Fibroblast of lung (primary cell): ENCODE data around the gene CHST15. TPM values are rescaled to one million over a fixed set of nuclear protein-coding genes. Genes with fewer than 3 reads are reported as not detected.

Experiments used
- DNase-seq, 2 donors: peaks; one replicate each; pipeline versions ENCODE4 v3.0.0 to v3.0.0-alpha.2; 2010; ENCODE audit warnings: low read depth in 2 of 2
- H2AFZ ChIP-seq: 2 replicates; pipeline ENCODE4 v1.5.1; 2012; ENCODE audit warnings: low read length, control low read depth, inconsistent platforms
- H3K27ac ChIP-seq: 2 replicates; pipeline ENCODE4 v1.5.1; 2011; ENCODE audit warnings: low read length, control low read depth; ENCODE audit not compliant: insufficient read depth
- H3K27me3 ChIP-seq: 2 replicates; pipeline ENCODE4 v1.5.1; 2011; ENCODE audit warnings: mild to moderate bottlenecking, low read length; ENCODE audit not compliant: control insufficient read depth, insufficient read depth
- H3K36me3 ChIP-seq: 2 replicates; pipeline ENCODE4 v1.5.1; 2011; ENCODE audit warnings: low read length; ENCODE audit not compliant: control insufficient read depth, insufficient read depth
- H3K4me1 ChIP-seq: 2 replicates; pipeline ENCODE4 v1.5.1; 2011; ENCODE audit warnings: low read length; ENCODE audit not compliant: control insufficient read depth, insufficient read depth; ENCODE audit errors: extremely low read depth
- H3K4me2 ChIP-seq: 2 replicates; pipeline ENCODE4 v1.5.1; 2011; ENCODE audit warnings: low read length, control low read depth; ENCODE audit not compliant: insufficient read depth; ENCODE audit errors: extremely low read depth
- H3K4me3 ChIP-seq, 4 experiments: fragments of 200-600 bp in 1 of 4; sonication (generic) in 1 of 4; replicated peaks in 1 of 4; 2 replicates each; pipeline ENCODE4 v1.5.1; 2011 to 2016; ENCODE audit warnings: low read length in 4 of 4, low read depth in 3 of 4, mild to moderate bottlenecking in 3 of 4, control low read depth in 2 of 4, inconsistent platforms in 1 of 4, mixed read lengths in 1 of 4; ENCODE audit not compliant: insufficient read depth in 1 of 4; ENCODE audit errors: control extremely low read depth in 1 of 4
- H3K79me2 ChIP-seq: 2 replicates; pipeline ENCODE4 v1.5.1; 2012; ENCODE audit warnings: mild to moderate bottlenecking, low read length, inconsistent platforms; ENCODE audit not compliant: control insufficient read depth, insufficient read depth
- H3K9ac ChIP-seq: 2 replicates; pipeline ENCODE4 v1.5.1; 2011; ENCODE audit warnings: mild to moderate bottlenecking, low read length, control low read depth; ENCODE audit not compliant: insufficient read depth
- H3K9me3 ChIP-seq: 2 replicates; pipeline ENCODE4 v1.5.1; 2012; ENCODE audit warnings: low read depth, low read length; ENCODE audit not compliant: control insufficient read depth, insufficient read depth
- H4K20me1 ChIP-seq: 2 replicates; pipeline ENCODE4 v1.5.1; 2011; ENCODE audit warnings: low read length; ENCODE audit not compliant: control insufficient read depth, insufficient read depth; ENCODE audit errors: extremely low read depth
- CTCF ChIP-seq, 2 donors: IDR thresholded peaks in 1 of 2; conservative IDR thresholded peaks in 1 of 2; 1 replicate in 1 of 2; 2 replicates in 1 of 2; pipeline ENCODE4 v1.5.1; 2011 to 2012; ENCODE audit warnings: low read length in 2 of 2, control low read depth in 1 of 2, inconsistent platforms in 1 of 2, low read depth in 1 of 2, mild to moderate bottlenecking in 1 of 2
- EZH2 ChIP-seq: IDR thresholded peaks from 2 replicates; pipeline ENCODE4 v1.5.1; 2012; ENCODE audit warnings: low read length, control low read depth, mild to moderate bottlenecking; ENCODE audit errors: missing control alignments
- polyA plus RNA-seq, 2 donors: library from polyadenylated mRNA; depleted of rRNA in 1 of 2; stranded (reverse) in 1 of 2; unstranded in 1 of 2; fragments of >200 nt; gene quantifications; 2 replicates each; pipeline ENCODE4 v1.2.1, GENCODE V29; 2011 to 2012; ENCODE audit warnings: missing spikeins in 1 of 2
- total RNA-seq: library from RNA; depleted of rRNA; stranded (reverse); fragments of >200 nt; gene quantifications from 2 replicates; pipeline ENCODE4 v1.2.1, GENCODE V29; 2014

Gene CHST15
- total and polyA plus RNA-seq, 2 donors (not counting 1 experiment from before 2014, with no cell fraction given), result 5.0 to 7.9 TPM

- Histone ChIP-seq H2AFZ (no peak overlapping the region), H3K27ac (no peak overlapping the region), H3K4me2 (no peak overlapping the region), H3K79me2 (no peaks in the 10 kb centered on the region), H3K27me3 (no peaks in the 10 kb centered on the region), H3K9ac (no peak overlapping the region), H4K20me1 (no peaks in the 10 kb centered on the region), H3K9me3 (no peaks in the 10 kb centered on the region), H3K36me3 (no peaks in the 10 kb centered on the region), H3K4me3 (no peak overlapping the region), H3K4me1 (no peaks in the 10 kb centered on the region)
- no peak for TF ChIP-seq CTCF (conservative IDR thresholded peaks at IDR 0.05 in 1 of 2, IDR thresholded peaks at IDR 0.05 in 1 of 2; ENCODE audit: low read depth in 1 of 2, low read length in 2 of 2)
- TF ChIP-seq EZH2, result no peak
- no peak for DNase-seq
These were observed 39.5 kb upstream of the CHST15 start for GRCh38 chr10:124132876-124133275.

- no peak for DNase-seq
- H3K4me1 ChIP-seq, result no peaks in the 10 kb centered on the region
- no peak for TF ChIP-seq EZH2
- no peak for TF ChIP-seq CTCF (conservative IDR thresholded peaks at IDR 0.05 in 1 of 2, IDR thresholded peaks at IDR 0.05 in 1 of 2; ENCODE audit: low read depth in 1 of 2, low read length in 2 of 2)
These were observed 38.9 kb upstream of the CHST15 start for GRCh38 chr10:124132306-124132705.

GRCh38 chr10:124131172-124131571, 37.8 kb upstream of the CHST15 start:
- Histone ChIP-seq H3K9ac (no peak overlapping the region), H3K27me3 (no peaks in the 10 kb centered on the region), H3K79me2 (no peaks in the 10 kb centered on the region), H3K27ac (no peak overlapping the region), H3K4me3 (no peak overlapping the region), H3K4me1 (no peaks in the 10 kb centered on the region), H3K36me3 (no peaks in the 10 kb centered on the region), H3K9me3 (no peaks in the 10 kb centered on the region), H2AFZ (no peak overlapping the region), H4K20me1 (no peaks in the 10 kb centered on the region), H3K4me2 (no peak overlapping the region)
- no peak for DNase-seq
- TF ChIP-seq CTCF (conservative IDR thresholded peaks at IDR 0.05 in 1 of 2, IDR thresholded peaks at IDR 0.05 in 1 of 2; ENCODE audit: low read depth in 1 of 2, low read length in 2 of 2) (no peak), EZH2 (no peak)

More at GRCh38 chr10:124132306-124132705, 38.9 kb upstream of the CHST15 start:
- Histone ChIP-seq H3K27ac (no peak overlapping the region), H3K4me2 (no peak overlapping the region), H3K9ac (no peak overlapping the region), H3K27me3 (no peaks in the 10 kb centered on the region), H4K20me1 (no peaks in the 10 kb centered on the region), H3K4me3 (no peak overlapping the region), H2AFZ (no peak overlapping the region), H3K79me2 (no peaks in the 10 kb centered on the region), H3K36me3 (no peaks in the 10 kb centered on the region), H3K9me3 (no peaks in the 10 kb centered on the region)
